ENCODE results near the gene TCEANC2. TPM values are rescaled to one million over a fixed set of nuclear protein-coding genes. Genes with fewer than 3 reads are reported as not detected.
"Not testable (repeated sequence)": the region's sequence is repeated elsewhere in the genome, so short reads cannot be mapped to it uniquely, and the experiment has no call there.

TCEANC2 gene
- total RNA-seq, 1 donor from 2014 or later, result 4.7 TPM

DNA sequence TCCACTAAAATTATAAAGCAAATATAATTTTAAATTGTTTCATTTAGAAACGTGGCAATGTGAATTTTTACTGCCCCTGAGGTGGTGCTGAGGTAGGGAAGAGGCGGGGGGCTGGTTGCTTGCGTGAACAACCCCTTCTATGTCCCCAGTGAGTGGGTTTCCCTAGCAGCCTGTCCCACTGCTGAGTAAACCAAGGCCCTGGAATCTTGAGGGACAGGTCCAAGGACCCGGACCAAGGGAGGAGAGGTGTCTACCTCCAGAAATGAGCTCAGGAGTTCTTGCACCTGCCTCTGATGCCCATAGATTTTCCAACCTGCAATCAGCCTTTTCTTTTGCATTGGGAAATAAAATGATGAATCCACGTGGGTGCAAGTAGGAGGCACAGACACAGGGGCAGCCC, 34.8 kb upstream of the TCEANC2 start:
- Histone ChIP-seq H3K36me3 (no peaks in the 10 kb centered on the region), H3K27me3 (peaks cover 3% of the 10 kb centered on the region), H3K4me1 (no peaks in the 10 kb centered on the region), H3K9me3 (no peaks in the 10 kb centered on the region), H3K4me3 (no peak overlapping the region), H3K27ac (no peak overlapping the region)
- intact Hi-C loops (cut with DNase I), result no loop called here
- TF ChIP-seq, protein P1, sequence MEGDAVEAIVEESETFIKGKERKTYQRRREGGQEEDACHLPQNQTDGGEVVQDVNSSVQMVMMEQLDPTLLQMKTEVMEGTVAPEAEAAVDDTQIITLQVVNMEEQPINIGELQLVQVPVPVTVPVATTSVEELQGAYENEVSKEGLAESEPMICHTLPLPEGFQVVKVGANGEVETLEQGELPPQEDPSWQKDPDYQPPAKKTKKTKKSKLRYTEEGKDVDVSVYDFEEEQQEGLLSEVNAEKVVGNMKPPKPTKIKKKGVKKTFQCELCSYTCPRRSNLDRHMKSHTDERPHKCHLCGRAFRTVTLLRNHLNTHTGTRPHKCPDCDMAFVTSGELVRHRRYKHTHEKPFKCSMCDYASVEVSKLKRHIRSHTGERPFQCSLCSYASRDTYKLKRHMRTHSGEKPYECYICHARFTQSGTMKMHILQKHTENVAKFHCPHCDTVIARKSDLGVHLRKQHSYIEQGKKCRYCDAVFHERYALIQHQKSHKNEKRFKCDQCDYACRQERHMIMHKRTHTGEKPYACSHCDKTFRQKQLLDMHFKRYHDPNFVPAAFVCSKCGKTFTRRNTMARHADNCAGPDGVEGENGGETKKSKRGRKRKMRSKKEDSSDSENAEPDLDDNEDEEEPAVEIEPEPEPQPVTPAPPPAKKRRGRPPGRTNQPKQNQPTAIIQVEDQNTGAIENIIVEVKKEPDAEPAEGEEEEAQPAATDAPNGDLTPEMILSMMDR (IDR thresholded peaks at IDR 0.05), result no peak
- no peak for DNase-seq
- ATAC-seq, result no peak

DNA sequence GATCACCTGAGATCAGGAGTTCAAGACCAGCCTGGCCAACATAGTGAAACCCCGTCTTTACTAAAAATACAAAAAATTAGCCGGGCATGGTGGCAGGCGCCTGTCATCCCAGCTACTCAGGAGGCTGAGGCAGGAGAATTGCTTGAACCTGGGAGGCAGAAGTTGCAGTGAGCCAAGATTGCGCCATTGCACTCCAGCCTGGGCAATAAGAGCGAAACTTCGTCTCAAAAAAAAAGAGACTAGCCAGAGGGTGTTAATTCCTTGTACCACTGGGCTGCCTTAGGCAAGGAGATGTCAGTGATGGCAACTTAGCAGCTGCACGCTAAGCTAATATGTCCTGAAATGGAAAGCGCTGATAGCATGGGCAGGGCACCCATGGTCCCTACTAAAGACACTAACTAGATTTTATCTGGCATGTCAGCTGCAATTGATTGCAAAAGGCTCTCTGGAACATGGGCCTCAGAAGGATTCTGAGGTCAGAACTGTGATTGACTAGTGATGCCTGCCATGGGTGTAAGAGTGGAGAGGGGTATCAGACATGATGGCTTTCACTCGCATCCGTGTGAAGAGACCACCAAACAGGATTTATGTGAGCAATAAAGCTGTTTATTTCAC, 33.7 kb upstream of the TCEANC2 start:
- intact Hi-C loops (cut with DNase I); DNase-seq; ATAC-seq: not testable (repeated sequence)

DNA sequence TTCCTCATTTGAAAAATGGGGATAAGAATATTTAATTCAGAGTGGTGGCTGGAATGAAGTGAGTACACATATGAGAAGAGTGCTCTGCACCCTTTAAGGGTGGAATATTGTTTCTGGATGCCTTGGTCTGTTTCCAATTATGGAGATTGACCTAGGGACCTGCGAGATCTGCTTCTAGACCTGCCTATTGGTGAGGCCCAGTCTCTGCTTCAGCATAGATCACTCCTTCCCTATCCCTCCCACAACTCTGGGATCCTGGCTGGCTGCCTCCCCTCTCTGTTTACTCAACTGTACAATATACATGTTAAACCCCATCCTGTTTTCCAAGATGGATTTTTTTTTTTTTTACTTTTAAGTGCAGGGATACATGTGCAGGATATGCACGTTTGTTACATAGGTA, 29.1 kb upstream of the TCEANC2 start:
- Histone ChIP-seq H3K4me3 (no peak overlapping the region), H3K27me3 (no peaks in the 10 kb centered on the region), H3K9me3 (no peaks in the 10 kb centered on the region), H3K4me1 (no peaks in the 10 kb centered on the region), H3K36me3 (no peaks in the 10 kb centered on the region), H3K27ac (no peak overlapping the region)
- intact Hi-C loops (cut with DNase I), result no loop called here
- ATAC-seq, result no peak
- DNase-seq, result no peak
- TF ChIP-seq, protein P1 (IDR thresholded peaks at IDR 0.05), result no peak

More for the DNA sequence above, 33.7 kb upstream of the TCEANC2 start:
- not testable (repeated sequence) for H3K4me3 ChIP-seq, H3K27me3 ChIP-seq, H3K9me3 ChIP-seq, H3K4me1 ChIP-seq, H3K27ac ChIP-seq, H3K36me3 ChIP-seq

DNA sequence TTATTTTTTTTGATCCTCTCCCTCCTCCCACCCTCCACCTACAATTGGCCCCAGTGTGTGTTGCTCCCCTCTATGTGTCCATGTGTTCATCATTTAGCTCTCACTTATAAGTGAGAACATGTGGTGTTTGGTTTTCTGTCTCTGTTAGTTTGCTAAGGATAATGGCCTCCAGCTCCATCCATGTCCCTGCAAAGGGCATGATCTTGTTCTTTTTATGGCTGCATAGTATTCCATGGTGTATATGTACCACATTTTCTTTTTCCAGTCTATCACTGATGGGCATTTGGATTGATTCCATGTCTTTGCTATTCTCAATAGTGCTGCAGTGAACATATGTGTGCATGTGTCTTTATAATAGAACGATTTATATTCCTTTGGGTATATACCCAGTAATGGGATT, 28.6 kb upstream of the TCEANC2 start:
- H3K36me3 ChIP-seq; DNase-seq; H3K27me3 ChIP-seq; H3K4me3 ChIP-seq; ATAC-seq; H3K27ac ChIP-seq; H3K9me3 ChIP-seq; intact Hi-C loops (cut with DNase I); H3K4me1 ChIP-seq: not testable (repeated sequence)

GRCh38 chr1:54027848-54028247, 25.6 kb upstream of the TCEANC2 start:
- Histone ChIP-seq H3K4me3 (no peak overlapping the region), H3K27ac (no peak overlapping the region), H3K36me3 (peaks cover 27% of the 10 kb centered on the region), H3K4me1 (no peaks in the 10 kb centered on the region), H3K27me3 (no peaks in the 10 kb centered on the region), H3K9me3 (no peaks in the 10 kb centered on the region)
- intact Hi-C loops (cut with DNase I), result no loop called here
- TF ChIP-seq, protein P1 (IDR thresholded peaks at IDR 0.05), result no peak
- DNase-seq (no peak), ATAC-seq (no peak)

DNA sequence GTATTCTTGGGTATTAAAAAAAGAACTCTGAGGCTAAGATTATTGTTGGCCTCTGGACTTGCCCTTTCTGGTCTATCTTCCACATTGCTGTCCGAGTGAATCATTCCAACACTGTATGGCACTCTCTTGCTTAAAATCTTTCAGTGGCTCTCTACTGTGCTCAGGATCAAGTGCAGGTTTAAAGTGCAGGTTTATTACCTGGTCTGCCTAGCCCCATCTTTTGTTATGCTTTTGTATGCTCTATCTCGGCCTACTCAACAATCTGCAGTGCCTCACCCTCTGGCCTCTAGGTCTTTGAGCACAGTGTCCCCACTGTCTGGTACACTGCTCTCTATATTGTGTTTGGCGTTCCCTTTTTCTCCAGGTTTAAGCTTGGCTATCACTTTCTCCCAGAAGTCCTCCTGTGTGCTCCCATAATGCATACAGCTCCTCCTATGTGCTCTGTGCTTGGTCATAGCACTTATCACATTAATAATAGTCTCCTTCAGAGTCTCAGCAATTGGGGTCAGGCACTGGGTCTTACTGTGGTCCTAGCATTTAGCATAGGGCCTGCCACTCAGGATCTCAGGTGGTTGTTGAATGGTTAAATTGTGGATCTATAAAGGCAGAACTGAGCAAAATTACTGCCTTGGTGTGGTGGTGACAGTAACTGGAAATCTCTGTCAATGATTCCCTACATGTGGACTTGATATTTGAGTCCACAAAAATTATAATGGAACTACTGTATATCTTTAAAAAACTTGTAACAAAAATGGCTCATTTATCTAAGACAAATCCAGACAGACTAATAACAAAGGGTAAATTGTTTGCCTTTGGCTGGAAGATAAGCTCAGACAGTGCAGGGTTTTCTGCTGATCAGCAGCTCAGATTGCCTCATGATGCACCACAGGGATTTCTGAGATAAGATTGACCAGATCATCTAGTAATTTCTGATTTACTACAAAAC, 24.8 kb upstream of the TCEANC2 start:
- peaks cover 35% of the 10 kb centered on the region for H3K36me3 ChIP-seq
- intact Hi-C loops (cut with DNase I), result no loop called here
- TF ChIP-seq, protein P1 (IDR thresholded peaks at IDR 0.05), result no peak
- H3K4me3 ChIP-seq, result no peak overlapping the region
- DNase-seq, result no peak
- H3K9me3 ChIP-seq, result no peaks in the 10 kb centered on the region
- no peak for ATAC-seq
- no peaks in the 10 kb centered on the region for H3K27me3 ChIP-seq
- no peaks in the 10 kb centered on the region for H3K4me1 ChIP-seq
- no peak overlapping the region for H3K27ac ChIP-seq
